G401.6 (cell line): ENCODE data around the gene ATP2A3.
"Not testable (repeated sequence)": the region's sequence is repeated elsewhere in the genome, so short reads cannot be mapped to it uniquely, and the experiment has no call there.

Experiments
- FAIRE-seq: peaks from 2 replicates; lab custom pipeline; 2012; peaks lifted over from hg19 to GRCh38; lab: Jason Lieb, UNC

Gene ATP2A3

GRCh38 chr17:3954086-3954485 is 10.2 kb downstream of the ATP2A3 start:
- FAIRE-seq = no peak

DNA sequence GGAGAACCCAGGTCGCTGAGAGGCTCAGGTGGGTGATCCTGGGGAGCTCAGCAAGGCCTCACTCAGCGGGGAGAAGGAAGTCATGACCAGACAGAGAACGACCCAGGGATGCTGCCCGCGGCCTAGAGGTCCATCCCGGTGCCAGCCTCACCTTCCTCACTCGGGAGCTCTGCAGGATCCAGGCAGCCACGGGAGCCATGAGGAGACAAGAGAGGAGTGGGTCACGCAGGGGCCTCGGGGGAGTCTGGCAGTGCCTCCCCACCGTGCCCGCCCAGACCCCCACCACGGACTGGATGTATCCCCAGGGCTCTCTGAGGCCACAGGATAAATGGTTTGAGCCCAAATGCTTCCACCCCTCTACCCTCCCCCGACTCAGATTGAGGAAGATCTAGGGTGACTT is 10.7 kb downstream of the ATP2A3 start:
- no peak for FAIRE-seq

DNA sequence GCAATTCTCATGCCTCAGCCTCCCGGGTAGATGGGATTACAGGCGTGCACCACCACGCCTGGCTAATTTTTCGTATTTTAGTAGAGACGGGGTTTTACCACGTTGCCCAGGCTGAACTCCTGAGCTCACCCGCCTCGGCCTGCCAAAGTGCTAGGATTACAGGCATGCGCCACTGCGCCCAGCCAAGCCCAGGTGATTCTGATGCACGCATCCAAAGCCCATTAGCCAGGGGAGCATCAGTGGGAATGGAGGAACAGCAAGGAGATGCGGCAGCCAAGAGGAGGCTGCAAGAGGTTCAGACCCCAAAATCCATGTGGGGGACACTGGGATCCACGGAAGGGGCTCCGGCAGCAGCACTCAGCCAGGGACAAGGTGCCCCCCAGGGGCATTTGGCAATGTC is 12.1 kb downstream of the ATP2A3 start:
- FAIRE-seq = no peak

DNA sequence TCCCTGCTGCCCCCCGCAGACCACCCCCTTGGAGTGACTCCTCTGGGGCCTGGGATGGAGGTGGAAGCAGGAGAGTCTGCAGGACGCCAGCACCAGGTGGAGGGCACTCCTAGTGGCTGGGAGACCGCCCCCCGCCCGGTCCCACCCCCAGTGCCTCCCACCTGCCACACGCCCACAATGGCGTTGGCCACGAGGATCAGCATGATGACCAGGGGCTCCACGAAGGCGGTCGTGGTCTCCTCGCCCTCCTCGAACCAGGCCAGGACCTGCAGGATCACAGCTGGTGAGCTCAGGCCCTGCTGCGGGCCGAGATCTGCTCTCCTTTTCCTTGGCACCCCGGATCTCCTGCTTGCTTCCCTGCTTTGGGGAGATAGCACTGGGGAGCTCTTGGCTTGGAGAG is 12.8 kb downstream of the ATP2A3 start:
- no peak for FAIRE-seq

DNA sequence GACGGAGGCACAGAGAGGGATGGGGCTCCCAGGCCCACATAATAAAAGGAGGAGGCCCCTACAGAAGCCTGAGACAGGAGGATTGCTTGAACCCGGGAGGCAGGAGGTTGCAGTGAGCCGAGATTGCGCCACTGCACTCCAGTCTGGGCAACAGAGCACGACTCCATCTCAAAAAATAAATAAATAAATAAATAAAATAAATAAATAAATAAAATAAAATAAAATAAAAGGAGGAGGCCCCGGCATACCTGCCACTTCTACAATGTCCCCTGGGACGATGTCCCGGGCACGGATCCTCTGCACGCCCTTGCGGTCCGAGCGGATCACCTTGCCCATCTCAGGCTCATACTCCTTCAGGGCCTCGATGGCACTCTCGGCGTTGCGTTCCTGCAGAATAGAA is 13.2 kb downstream of the ATP2A3 start:
- FAIRE-seq = no peak

DNA sequence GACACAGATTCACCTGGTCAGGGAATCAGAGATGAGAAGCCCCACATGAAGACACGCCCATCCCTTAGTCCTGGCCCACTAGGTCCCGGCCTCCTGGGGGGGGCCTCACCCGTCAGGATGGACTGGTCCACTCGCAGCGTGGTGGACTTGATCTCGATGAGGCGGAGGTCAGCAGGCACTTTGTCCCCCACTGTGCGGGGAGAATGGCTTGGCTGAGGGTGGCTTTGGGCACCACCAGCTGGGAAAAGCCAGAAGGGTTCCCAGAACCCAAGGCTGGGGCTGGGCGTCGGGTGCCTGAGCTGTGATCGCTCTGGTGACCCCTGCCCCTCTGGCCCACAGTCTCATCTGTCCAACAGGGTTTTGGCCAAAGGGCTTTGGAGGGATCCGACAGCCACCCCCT is 13.7 kb downstream of the ATP2A3 start:
- FAIRE-seq = no peak

GRCh38 chr17:3949418-3949817 is 14.8 kb downstream of the ATP2A3 start:
- no peak for FAIRE-seq

DNA sequence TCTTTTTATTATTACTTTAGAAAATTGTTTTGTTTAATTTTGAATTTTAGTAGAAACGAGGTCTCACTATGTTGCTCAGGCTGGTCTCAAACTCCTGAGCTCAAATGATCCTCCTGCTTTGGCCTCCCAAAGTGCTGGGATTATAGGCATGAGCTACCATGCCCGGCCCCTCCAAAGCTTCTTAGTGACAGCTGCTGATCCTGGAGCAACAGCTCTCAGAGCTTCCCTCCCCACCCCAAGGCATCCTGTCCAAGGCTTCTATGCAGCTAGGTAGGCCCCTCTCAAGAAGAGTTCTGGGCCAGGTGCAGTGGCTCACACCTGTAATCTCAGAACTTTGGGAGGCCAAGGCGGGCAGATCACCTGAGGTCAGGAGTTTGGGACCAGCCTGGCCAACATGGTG is 15.7 kb downstream of the ATP2A3 start:
- not testable (repeated sequence) for FAIRE-seq

- FAIRE-seq = no peak
Observed at GRCh38 chr17:3947318-3947810, 16.9 kb downstream of the ATP2A3 start.

DNA sequence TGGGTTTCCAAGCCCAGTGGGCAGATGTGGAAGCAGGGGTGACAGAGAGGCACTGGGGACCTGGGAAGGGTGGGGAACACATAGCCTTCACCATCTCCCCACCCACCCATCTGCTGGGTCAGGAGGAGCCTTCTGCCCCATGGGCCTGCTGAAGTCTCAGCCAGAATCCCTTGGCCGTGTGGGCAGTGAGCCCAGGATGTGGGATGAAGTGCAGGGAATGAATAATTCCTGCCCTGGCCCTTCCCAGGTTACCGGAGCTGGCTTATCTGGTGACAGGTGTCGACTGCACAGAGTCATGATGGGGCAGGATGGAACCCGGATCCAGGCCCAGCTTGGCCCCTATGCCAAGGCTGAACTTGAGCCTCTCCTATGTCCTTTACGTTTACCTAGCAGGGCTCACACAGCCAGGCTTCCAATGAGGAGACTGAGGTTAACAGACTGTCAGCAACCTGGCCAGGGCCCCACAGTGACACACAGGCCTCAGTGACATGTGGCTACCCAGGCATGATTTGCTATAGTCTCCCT is 17.5 kb downstream of the ATP2A3 start:
- FAIRE-seq = no peak

- FAIRE-seq = no peak
Observed at GRCh38 chr17:3944485-3945388, 19.5 kb downstream of the ATP2A3 start.

GRCh38 chr17:3943240-3943891 is 20.9 kb downstream of the ATP2A3 start:
- FAIRE-seq = no peak

DNA sequence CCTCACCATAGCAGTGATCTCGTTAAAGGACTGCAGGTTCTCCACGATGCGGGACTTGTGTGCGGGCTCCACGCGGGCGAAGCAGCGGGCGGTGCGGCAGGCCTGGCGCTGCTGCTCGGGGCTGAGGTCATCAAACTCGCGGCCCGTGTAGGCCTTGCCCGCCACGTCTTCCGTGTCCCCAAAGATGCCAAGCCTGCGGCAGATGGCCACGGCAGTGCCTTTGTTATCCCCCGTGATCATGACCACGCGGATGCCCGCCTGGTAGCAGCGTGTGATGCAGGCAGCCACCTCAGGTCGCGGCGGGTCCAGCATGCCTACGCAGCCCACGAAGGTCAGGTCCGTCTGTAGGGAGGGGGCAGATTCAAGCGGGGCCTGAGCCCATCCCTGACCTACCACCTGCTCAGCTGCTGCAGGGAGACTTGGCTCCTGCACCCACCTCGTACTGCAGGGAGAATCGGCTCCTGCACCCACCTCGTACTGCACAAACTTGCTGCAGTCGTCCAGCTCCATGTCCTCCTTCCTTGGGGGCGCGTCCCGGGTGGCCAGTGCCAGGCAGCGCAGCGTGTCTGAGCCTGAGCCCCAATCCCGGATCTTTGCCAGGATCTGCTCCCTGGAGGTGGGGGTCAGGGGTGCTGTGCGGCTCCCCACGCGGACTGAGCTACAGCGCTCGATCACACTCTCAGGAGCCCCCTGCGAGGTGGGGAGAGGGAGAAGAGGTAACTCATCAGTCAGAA is 23.1 kb downstream of the ATP2A3 start:
- FAIRE-seq = no peak

DNA sequence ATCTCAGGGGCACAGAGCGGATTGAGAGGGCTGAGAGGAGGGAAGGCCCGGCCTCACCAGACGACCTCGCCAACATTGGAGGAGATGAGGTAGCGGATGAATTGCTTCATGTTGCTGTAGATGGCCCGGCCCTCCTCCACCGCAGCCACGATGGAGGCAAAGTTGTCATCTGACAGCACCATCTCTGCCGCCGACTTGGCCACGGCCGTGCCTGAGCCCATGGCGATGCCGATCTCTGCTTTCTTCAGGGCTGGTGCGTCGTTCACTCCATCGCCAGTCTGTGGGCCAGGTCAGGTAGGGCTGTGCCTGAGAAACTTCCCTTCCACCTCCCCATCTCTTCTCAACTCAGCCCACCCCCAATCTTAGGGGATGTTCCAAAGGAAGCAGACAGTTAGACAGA is 26.9 kb downstream of the ATP2A3 start:
- FAIRE-seq = no peak

DNA sequence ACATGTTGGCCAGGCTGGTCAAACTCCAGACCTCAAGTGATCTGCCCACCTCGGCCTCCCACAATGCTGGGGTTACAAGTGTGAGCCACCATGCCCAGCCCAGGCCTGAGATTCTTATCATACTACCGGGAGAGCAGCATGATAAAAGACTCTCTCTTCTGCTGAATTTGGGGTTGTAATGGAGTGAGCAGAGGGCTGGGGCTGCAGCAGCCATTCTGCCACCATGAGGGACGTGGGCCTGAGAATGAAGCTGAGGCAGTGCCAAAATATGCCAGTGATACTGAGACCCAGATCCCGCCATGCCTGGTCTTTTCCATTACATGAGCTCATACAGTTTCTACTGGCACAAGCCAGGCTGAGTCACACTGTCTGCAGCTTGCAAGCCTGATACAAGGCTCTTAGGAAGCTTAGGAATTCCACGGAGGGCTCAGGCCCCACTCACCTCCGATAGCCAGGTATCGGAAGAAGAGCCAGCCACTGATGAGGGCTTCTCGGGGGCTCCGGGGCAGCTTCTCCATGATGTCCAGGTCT is 28.3 kb downstream of the ATP2A3 start:
- FAIRE-seq = no peak

- FAIRE-seq = no peak
Observed at GRCh38 chr17:3935140-3935542, 29.1 kb downstream of the ATP2A3 start.

GRCh38 chr17:3929764-3930163 is 34.5 kb downstream of the ATP2A3 start:
- no peak for FAIRE-seq

DNA sequence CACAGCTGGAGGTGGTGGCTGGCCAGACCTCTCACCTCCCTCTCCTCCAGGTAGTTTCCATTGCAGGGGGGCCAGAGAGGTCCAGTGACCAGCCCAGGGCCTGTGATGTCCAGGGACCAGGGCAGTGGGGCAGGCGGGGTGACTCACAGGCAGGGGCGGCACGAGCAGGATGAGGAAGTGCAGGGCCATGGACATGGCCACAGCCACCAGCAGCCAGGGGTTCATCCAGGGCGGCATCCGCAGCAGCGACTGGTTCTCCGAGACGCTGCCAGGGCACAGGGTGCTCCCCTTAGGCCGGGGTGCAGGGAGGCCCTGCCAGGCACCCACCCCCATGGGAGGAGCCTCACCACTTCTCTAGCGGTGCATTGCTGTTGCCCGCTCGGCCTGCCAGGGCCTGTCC is 35.1 kb downstream of the ATP2A3 start:
- no peak for FAIRE-seq

GRCh38 chr17:3928406-3928805 is 35.8 kb downstream of the ATP2A3 start:
- FAIRE-seq = no peak

DNA sequence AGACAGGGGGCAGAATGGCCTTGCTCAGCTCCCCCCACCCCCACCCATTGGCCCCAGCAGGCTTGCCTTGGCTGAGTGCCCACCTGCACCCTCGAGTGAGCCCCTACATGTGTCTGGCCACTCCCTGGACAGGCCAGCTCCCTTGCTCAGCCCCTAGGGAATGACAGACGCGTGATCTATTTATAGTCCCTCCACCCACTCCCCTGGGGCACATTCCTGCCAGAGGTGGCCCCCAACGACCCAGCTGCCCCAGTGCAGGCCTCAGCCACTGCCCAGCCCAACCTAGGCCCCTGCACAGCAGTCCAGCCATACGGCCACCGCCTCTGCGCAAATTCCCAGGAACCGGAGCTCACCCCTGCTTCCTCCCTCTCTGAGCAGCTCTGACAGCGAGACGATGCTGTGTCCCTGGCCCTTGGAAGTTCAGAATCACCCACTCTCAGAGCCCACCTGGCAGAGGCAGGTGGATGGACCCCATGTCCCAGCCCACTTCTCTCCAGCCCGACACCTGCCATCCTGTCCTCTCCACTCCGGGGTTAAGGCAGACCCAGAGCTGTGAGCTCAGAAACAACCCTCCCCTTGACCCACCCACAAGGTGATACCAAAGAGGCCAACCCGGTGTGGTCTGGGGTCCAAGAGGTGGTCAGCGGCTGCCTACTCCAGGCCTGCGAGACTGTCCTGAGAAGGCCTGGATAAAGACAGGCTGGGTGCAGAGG is 36.5 kb downstream of the ATP2A3 start:
- FAIRE-seq = no peak

DNA sequence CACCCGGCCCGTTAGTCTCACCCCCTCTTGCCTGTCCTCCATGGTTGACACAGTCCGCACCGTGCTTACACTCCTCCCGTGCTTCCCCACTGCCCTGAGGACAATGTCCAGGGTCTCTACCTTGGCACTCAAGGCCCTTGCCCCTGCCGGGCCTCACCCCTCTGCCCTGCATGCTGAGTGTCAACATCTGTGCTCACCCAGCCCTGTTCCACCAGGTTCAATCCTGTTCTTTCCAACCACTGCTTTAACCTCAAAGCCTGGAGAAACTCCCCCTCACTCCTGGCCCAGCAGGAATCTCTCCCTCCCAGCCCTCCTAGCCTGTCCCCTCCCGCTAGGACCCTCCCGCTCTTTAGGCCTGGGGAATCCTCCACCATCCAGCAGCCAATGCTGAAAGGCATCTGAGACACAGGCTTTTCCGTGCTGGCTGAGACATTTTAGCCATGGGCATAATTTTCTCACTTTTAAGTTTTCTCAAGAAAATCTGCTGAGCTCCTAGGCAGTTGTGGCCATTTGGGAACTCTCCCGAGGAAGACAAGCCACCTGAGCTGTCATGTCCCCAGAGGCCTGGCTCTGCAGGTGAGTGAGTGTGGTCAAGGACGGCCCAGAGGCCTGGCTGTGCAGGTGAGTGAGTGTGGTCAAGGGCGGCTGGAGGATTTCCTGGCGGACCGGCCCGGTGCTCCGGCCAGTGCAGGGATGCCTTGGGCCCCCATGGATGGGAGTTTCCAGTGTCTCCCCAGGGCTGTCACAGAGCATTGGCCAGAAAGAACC is 37.2 kb downstream of the ATP2A3 start:
- FAIRE-seq = no peak
